Right atrium auricular region (tissue), 2 donors: Measurements from ENCODE around the gene LASP1NB.

ENCODE experiments used
- DNase-seq: peaks from one replicate; pipeline ENCODE4 v3.0.0-alpha.2; 2019; ENCODE audit warnings: low spot score
- H3K27ac ChIP-seq, 2 donors: fragments of 200-600 bp; sonication (generic); 1 replicate in 1 of 2; 2 replicates in 1 of 2; pipeline ENCODE4 v1.5.1; 2016 to 2019
- H3K27me3 ChIP-seq, 2 donors: fragments of 200-600 bp; sonication (generic); one replicate each; pipeline versions ENCODE4 v1.5.1 to v1.6.0; 2017 to 2019
- H3K36me3 ChIP-seq: fragments of 200-600 bp; sonication (generic); one replicate; pipeline ENCODE4 v1.5.1; 2016
- H3K4me1 ChIP-seq, 2 donors: fragments of 200-600 bp; sonication (generic); one replicate each; pipeline versions ENCODE4 v1.5.1 to v1.6.0; 2017 to 2019
- H3K4me3 ChIP-seq, 2 donors: fragments of 200-600 bp; sonication (generic); 1 replicate in 1 of 2; 2 replicates in 1 of 2; pipeline ENCODE4 v1.5.1; 2017 to 2019; ENCODE audit warnings: mild to moderate bottlenecking in 1 of 2, moderate library complexity in 1 of 2
- H3K9me3 ChIP-seq, 2 donors: fragments of 200-600 bp; sonication (generic); one replicate each; pipeline ENCODE4 v1.5.1; 2019
- TF ChIP-seq, protein P1 (sequence below), 2 donors: fragments of 200-600 bp; sonication (generic); IDR thresholded peaks; one replicate each; pipeline ENCODE4 v1.5.1; 2019; ENCODE audit warnings: antibody characterized with exemption in 2 of 2

The LASP1NB gene

DNA sequence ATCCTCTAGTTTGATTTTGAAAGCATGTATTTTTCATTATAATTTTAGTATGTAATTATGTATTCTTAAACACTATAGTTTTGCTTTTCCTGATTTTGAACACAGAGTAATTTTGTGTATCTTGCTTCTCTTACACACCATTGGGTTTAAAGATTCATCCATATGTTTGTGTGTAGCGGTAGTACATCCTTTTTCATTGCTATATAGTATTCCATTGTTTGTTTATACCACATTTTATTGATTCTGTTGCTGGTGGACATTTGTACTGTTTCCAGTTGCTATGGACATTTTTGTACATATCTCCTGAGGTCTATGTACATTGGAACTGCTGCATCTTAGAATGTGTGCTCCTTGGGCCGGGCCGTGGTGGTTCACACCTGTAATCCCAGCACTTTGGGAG, 20.5 kb upstream of the LASP1NB start:
- Histone ChIP-seq H3K4me1 (peaks cover 0 to 71% of the 10 kb centered on the region in 2 donors), H3K36me3 (peaks cover 16% of the 10 kb centered on the region), H3K9me3 (no peaks in the 10 kb centered on the region), H3K27me3 (no peaks in the 10 kb centered on the region), H3K4me3 (no peak overlapping the region), H3K27ac (no peak overlapping the region)
- DNase-seq = no peak
- TF ChIP-seq, protein P1, sequence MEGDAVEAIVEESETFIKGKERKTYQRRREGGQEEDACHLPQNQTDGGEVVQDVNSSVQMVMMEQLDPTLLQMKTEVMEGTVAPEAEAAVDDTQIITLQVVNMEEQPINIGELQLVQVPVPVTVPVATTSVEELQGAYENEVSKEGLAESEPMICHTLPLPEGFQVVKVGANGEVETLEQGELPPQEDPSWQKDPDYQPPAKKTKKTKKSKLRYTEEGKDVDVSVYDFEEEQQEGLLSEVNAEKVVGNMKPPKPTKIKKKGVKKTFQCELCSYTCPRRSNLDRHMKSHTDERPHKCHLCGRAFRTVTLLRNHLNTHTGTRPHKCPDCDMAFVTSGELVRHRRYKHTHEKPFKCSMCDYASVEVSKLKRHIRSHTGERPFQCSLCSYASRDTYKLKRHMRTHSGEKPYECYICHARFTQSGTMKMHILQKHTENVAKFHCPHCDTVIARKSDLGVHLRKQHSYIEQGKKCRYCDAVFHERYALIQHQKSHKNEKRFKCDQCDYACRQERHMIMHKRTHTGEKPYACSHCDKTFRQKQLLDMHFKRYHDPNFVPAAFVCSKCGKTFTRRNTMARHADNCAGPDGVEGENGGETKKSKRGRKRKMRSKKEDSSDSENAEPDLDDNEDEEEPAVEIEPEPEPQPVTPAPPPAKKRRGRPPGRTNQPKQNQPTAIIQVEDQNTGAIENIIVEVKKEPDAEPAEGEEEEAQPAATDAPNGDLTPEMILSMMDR (IDR thresholded peaks at IDR 0.05) = no peak

DNA sequence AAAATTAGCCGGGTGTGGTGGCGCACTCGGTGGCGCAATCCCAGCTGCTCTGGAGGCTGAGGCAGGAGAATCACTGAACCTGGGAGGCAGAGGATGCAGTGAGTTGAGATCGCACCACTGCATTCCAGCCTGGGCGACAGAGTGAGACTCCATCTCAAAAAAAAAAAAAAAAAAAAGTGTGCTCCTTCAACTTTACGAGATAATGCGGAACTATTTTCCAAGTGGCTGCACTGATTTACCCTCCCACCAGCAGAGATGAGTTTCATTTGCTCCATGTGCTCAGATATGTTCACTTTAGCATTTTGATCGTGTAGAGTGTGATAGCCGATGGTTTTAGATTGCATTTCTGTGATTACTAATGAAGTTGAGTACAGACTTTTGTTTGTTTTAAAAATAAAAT, 20.0 kb upstream of the LASP1NB start:
- peaks cover 16% of the 10 kb centered on the region for H3K36me3 ChIP-seq
- H3K27ac ChIP-seq = no peak overlapping the region
- DNase-seq = no peak
- peaks cover 0 to 68% of the 10 kb centered on the region in 2 donors for H3K4me1 ChIP-seq
- TF ChIP-seq, protein P1 (IDR thresholded peaks at IDR 0.05) = no peak
- no peaks in the 10 kb centered on the region for H3K9me3 ChIP-seq
- H3K27me3 ChIP-seq = no peaks in the 10 kb centered on the region
- H3K4me3 ChIP-seq = no peak overlapping the region

DNA sequence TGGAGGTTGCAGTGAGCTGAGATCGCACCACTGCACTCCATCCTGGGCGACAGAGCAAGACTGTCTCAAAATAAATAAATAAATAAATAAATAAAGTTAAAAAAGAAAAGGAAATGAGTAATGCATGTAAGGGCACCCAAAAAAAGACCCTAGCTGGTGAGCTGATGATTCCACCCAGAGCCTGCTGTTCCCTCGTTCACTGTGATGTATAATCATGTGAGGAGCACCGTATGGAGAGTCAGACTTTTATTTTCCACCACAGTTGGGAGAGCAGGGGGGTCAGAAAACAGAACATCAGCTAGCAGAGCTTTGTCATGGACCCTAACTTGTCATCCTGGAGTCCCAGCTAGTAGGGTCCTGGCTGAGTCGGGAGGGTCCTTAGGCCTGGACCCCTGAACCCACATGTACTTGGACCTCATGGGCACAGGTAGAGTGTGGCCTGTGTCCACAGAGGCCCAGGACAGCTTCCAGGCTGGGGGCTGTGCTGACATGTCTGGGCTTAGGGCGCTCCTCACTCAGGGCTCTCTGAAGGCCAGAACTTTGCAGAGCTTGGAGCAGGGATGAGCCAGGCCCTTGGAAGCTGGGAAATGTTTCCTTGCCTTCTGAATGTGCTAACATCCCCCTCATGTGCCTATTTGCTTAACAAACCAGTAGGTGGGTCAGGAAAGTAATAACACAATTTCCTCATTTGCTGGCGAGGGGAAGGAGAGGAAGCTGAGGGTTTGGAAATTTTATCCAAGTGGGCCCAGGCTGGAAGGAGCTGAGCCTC, 18.8 kb upstream of the LASP1NB start:
- H3K27ac ChIP-seq = peak overlapping the region; percentile 20 to 26
- peaks cover 16% of the 10 kb centered on the region for H3K36me3 ChIP-seq
- H3K9me3 ChIP-seq = no peaks in the 10 kb centered on the region
- TF ChIP-seq, protein P1 (IDR thresholded peaks at IDR 0.05) = no peak
- peaks cover 0 to 62% of the 10 kb centered on the region in 2 donors for H3K4me1 ChIP-seq
- no peaks in the 10 kb centered on the region for H3K27me3 ChIP-seq
- no peak overlapping the region for H3K4me3 ChIP-seq
- DNase-seq = no peak

DNA sequence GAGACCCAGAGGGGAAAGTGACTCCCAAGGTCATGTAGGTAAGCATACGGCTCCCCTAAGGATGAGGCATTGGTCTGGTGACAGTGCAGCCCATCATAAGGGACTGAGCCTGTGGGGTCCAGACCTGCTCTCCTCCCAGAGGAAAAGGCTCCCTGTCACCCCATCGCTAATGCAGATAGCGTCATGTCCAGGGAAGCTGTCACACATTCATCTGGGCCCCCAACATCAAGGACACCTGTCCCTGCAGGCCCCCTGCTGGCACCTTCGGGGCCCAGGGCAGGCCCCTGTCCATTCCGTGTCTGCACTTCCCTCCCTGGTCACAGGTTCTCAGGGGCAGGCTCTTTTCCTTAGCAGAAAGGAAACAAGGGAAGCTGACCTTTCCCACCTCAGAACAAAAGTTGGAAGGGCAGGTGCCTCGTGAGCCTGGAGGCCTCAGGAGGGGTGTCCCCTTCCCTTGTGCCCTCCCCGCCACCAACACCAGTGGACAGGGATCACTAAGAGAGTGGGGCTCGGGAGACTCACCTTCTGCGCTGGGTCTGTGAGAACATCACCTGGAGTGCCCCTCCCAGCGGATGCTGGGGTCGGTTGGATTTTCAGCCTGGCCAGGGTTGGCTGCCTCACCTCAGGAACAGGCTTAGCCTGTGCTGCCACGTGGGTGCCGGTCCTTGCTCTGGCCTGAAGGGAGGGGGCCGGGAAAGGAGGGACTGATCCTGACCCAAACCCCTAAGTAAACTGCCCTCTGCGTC, 17.3 kb upstream of the LASP1NB start:
- Histone ChIP-seq H3K36me3 (peaks cover 15% of the 10 kb centered on the region), H3K9me3 (no peaks in the 10 kb centered on the region), H3K27me3 (no peaks in the 10 kb centered on the region), H3K27ac (peak overlapping the region; percentile 36 to 51), H3K4me1 (peaks cover 0 to 62% of the 10 kb centered on the region in 2 donors), H3K4me3 (no peak overlapping the region)
- DNase-seq = no peak
- TF ChIP-seq, protein P1 (IDR thresholded peaks at IDR 0.05) = no peak

DNA sequence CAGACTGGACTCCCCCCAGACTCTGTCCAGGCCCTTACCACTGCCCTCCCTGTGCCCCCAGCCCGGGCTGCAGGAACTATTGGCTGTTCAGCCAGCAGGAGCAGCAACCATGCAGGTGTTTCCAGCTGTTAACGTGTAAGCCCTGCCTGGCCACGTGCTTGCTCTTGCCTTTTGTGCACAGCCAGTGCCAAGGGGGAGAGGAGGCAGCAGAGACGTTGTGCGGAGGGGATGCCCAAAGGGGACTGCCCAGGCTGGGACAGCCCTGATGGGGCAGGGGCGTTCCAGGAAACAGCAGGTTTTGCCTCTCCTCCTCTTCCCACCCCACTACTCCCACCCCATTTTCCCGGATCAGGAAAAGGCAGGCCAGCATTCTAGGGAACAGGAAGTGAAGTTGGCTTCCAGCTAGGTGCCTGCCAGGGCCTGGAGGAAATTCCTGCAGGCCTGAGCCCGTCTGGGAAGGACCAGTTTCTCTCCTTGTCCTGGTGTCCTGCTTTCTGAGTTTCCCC, 16.7 kb upstream of the LASP1NB start:
- TF ChIP-seq, protein P1 (IDR thresholded peaks at IDR 0.05) = no peak
- Histone ChIP-seq H3K36me3 (peaks cover 9% of the 10 kb centered on the region), H3K27ac (peak overlapping the region; percentile 36 to 51), H3K4me3 (no peak overlapping the region), H3K4me1 (peaks cover 0 to 63% of the 10 kb centered on the region in 2 donors), H3K27me3 (no peaks in the 10 kb centered on the region), H3K9me3 (no peaks in the 10 kb centered on the region)
- no peak for DNase-seq
